ENCODE measurements around the gene NFE2.

- no peak for TF ChIP-seq CTCF (IDR thresholded peaks at IDR 0.05)
- TF ChIP-seq ZFX (IDR thresholded peaks at IDR 0.05; ENCODE audit: borderline replicate concordance) = no peak
Measured at GRCh38 chr12:54337280-54337842, 36.5 kb upstream of the NFE2 start.
